HepG2 (cell line): ENCODE measurements around the gene ZNF628. TPM values are rescaled to one million over a fixed set of nuclear protein-coding genes. Genes with fewer than 3 reads are reported as not detected.

ENCODE experiments used
- ATAC-seq: fragments of 200-7000 bp; cut with Tn5 transposase; 3 replicates; pipeline ENCODE4 v1.9.1; 2020; ENCODE audit warnings: mild to moderate bottlenecking, moderate library complexity
- BruUV-seq: library from RNA; stranded (reverse); fragments of 400-500 nt; replicated peaks from 2 replicates; lab custom pipeline; 2021; lab: Mats Ljungman, UMichigan
- CTCF ChIA-PET: fragments of 300-600 bp; formaldehyde crosslinking; extraction: SDS; loops from one replicate; lab custom pipeline; 2021; ENCODE audit warnings: low total read pairs, inconsistent platforms, low intra/inter-chr PET ratio; lab: Yijun Ruan, JAX
- POLR2A ChIA-PET: fragments of 350-600 bp; sonication (Branson Sonifier 250); formaldehyde crosslinking; loops from one replicate; lab custom pipeline; 2020; ENCODE audit warnings: antibody characterized with exemption, inconsistent platforms; lab: Yijun Ruan, JAX
- DNase-seq: peaks from one replicate; pipeline ENCODE4 v3.0.0-alpha.2; 2015; ENCODE audit warnings: low spot score
- FAIRE-seq: peaks from 3 replicates; lab custom pipeline; 2011; peaks lifted over from hg19 to GRCh38; lab: Jason Lieb, UNC
- H2AFZ ChIP-seq: one replicate; pipeline ENCODE4 v1.6.1; 2011; ENCODE audit warnings: low read length, inconsistent platforms
- H3K27ac ChIP-seq: fragments of 300-600 bp; 3 replicates; pipeline ENCODE4 v1.8.0; 2011; ENCODE audit warnings: mixed run types, mild to moderate bottlenecking, mixed read lengths, low read length, inconsistent platforms; ENCODE audit not compliant: insufficient read depth; ENCODE audit errors: extremely low read length
- H3K27me3 ChIP-seq, 2 experiments: fragments of 200-600 bp in 1 of 2; 2 replicates in 1 of 2; 3 replicates in 1 of 2; pipeline versions ENCODE4 v1.6.0 to v1.8.0; 2011; ENCODE audit warnings: low read length in 2 of 2, mild to moderate bottlenecking in 2 of 2, moderate library complexity in 2 of 2, inconsistent platforms in 1 of 2; ENCODE audit not compliant: insufficient read depth in 2 of 2, control insufficient read depth in 1 of 2
- H3K36me3 ChIP-seq, 2 experiments: fragments of 200-600 bp in 1 of 2; replicated peaks in 1 of 2; 2 replicates in 1 of 2; 3 replicates in 1 of 2; pipeline versions ENCODE4 v1.5.1 to v1.8.0; 2011; ENCODE audit warnings: low read length in 2 of 2, inconsistent platforms in 1 of 2; ENCODE audit not compliant: insufficient read depth in 2 of 2, control insufficient read depth in 1 of 2
- H3K4me1 ChIP-seq: 2 replicates; pipeline ENCODE4 v1.5.1; 2012; ENCODE audit warnings: low read length, inconsistent platforms; ENCODE audit not compliant: insufficient read depth
- H3K4me2 ChIP-seq: 2 replicates; pipeline ENCODE4 v1.6.0; 2011; ENCODE audit warnings: low read depth, low read length, inconsistent platforms
- H3K4me3 ChIP-seq, 3 experiments: fragments of 200-600 bp in 1 of 3; sonication (generic), shearing (Covaris generic) in 1 of 3; replicated peaks in 1 of 3; 2 replicates each; pipeline ENCODE4 v1.5.1; 2011 to 2016; ENCODE audit warnings: low read length in 3 of 3, inconsistent platforms in 2 of 3, low read depth in 2 of 3, mild to moderate bottlenecking in 2 of 3, control low read depth in 1 of 3, mixed read lengths in 1 of 3; ENCODE audit not compliant: insufficient read depth in 1 of 3
- H3K79me2 ChIP-seq: one replicate; pipeline ENCODE4 v1.6.1; 2011; ENCODE audit warnings: low read length, inconsistent platforms; ENCODE audit not compliant: insufficient read depth
- H3K9ac ChIP-seq: 2 replicates; pipeline ENCODE4 v1.6.0; 2011; ENCODE audit warnings: mild to moderate bottlenecking, low read depth, low read length, inconsistent platforms; ENCODE audit not compliant: insufficient read depth
- H3K9me3 ChIP-seq: 2 replicates; pipeline ENCODE4 v1.5.1; 2012; ENCODE audit warnings: mild to moderate bottlenecking, low read length
- H4K20me1 ChIP-seq: 2 replicates; pipeline ENCODE4 v1.6.0; 2011; ENCODE audit warnings: inconsistent platforms, mild to moderate bottlenecking, low read length, moderate library complexity; ENCODE audit not compliant: insufficient read depth
- CREB1 ChIP-seq, 2 experiments: fragments of 450-650 bp in 1 of 2; IDR thresholded peaks; 2 replicates each; pipeline ENCODE4 v1.6.1; 2016 to 2017; ENCODE audit warnings: control low read depth in 1 of 2, mild to moderate bottlenecking in 1 of 2, missing compliant biosample characterization in 1 of 2, missing genetic modification characterization in 1 of 2
- HNF4G ChIP-seq, 2 experiments: sonication (generic) in 1 of 2; formaldehyde crosslinking in 1 of 2; IDR thresholded peaks; 2 replicates each; pipeline versions ENCODE4 v1.4.0 to v1.6.1; 2011 to 2020; ENCODE audit warnings: borderline replicate concordance in 2 of 2, low read depth in 2 of 2, mild to moderate bottlenecking in 2 of 2, low read length in 1 of 2, missing genetic modification reagents in 1 of 2, moderate library complexity in 1 of 2
- HOMEZ ChIP-seq: IDR thresholded peaks from 2 replicates; pipeline ENCODE4 v1.6.1; 2016; ENCODE audit warnings: low read depth
- SCMH1 ChIP-seq: sonication (generic); formaldehyde crosslinking; IDR thresholded peaks from 2 replicates; pipeline ENCODE4 v1.9.0; 2021; ENCODE audit warnings: missing genetic modification reagents, mild to moderate bottlenecking, borderline replicate concordance
- ZBTB21 ChIP-seq: sonication (generic); formaldehyde crosslinking; IDR thresholded peaks from 2 replicates; pipeline ENCODE4 v1.4.0; 2020; ENCODE audit warnings: missing genetic modification reagents
- ZNF10 ChIP-seq: sonication (generic); formaldehyde crosslinking; IDR thresholded peaks from 2 replicates; pipeline ENCODE4 v1.4.0; 2020; ENCODE audit warnings: mild to moderate bottlenecking, low read depth, missing genetic modification reagents, borderline replicate concordance
- ZNF282 ChIP-seq: fragments of 450-650 bp; IDR thresholded peaks from 2 replicates; pipeline ENCODE4 v1.6.1; 2018; ENCODE audit not compliant: partially characterized antibody
- ZNF512B ChIP-seq: sonication (generic); formaldehyde crosslinking; IDR thresholded peaks from 2 replicates; pipeline ENCODE4 v1.5.1; 2020; ENCODE audit warnings: missing genetic modification reagents, mild to moderate bottlenecking, borderline replicate concordance
- WGBS: methylation state at CpG from one replicate; pipeline ENCODE4 v1.1.6; 2017; ENCODE audit warnings: low lambda C conversion rate; 5-methylcytosine and 5-hydroxymethylcytosine counted together
- in situ Hi-C: cut with HindIII; loops from 2 replicates; pipeline ENCODE4 v1.10.0; 2017; ENCODE audit warnings: low pct_unique_long_range_greater_than_20kb; ENCODE audit not compliant: extremely low pct_ligation_motif_present
- intact Hi-C: fragments of 100-400 bp; cut with micrococcal nuclease; formaldehyde crosslinking; loops from one replicate; pipeline ENCODE4 v1.10.0; 2022; ENCODE audit not compliant: unreplicated experiment
- polyA plus RNA-seq, 8 experiments: library from polyadenylated mRNA; depleted of rRNA in 3 of 8; stranded (reverse) in 7 of 8; unstranded in 1 of 8; fragments of >200 nt; fragmentation: Illumina TruSeq in 4 of 8; extraction: Trizol in 4 of 8; gene quantifications; 2 replicates each; pipeline versions ENCODE4 v1.2.1 to v1.2.3, GENCODE V29; 2011 to 2016; ENCODE audit warnings: low read depth in 4 of 8, missing spikeins in 1 of 8, mixed read lengths in 1 of 8; ENCODE audit not compliant: insufficient read depth in 1 of 8
- total RNA-seq, 5 experiments: library from RNA; depleted of rRNA; stranded (reverse); fragments of >200 nt; fragmentation: Illumina TruSeq; extraction: Trizol; gene quantifications; 2 replicates each; pipeline ENCODE4 v1.2.3, GENCODE V29; 2016; ENCODE audit warnings: low read depth in 1 of 5
- TF ChIP-seq, protein P1 (sequence below): sonication (generic); formaldehyde crosslinking; IDR thresholded peaks from 2 replicates; pipeline ENCODE4 v1.4.0; 2020; ENCODE audit warnings: missing genetic modification reagents
- TF ChIP-seq, protein P2 (sequence below): sonication (generic); formaldehyde crosslinking; IDR thresholded peaks from 2 replicates; pipeline ENCODE4 v1.4.0; 2020; ENCODE audit warnings: mild to moderate bottlenecking, missing genetic modification reagents

The ZNF628 gene
- total and polyA plus RNA-seq, 2 of the 13 experiments (the other 11 are each of a cell fraction or from before 2014, with no cell fraction given) = 0.54 to 1.2 TPM

DNA sequence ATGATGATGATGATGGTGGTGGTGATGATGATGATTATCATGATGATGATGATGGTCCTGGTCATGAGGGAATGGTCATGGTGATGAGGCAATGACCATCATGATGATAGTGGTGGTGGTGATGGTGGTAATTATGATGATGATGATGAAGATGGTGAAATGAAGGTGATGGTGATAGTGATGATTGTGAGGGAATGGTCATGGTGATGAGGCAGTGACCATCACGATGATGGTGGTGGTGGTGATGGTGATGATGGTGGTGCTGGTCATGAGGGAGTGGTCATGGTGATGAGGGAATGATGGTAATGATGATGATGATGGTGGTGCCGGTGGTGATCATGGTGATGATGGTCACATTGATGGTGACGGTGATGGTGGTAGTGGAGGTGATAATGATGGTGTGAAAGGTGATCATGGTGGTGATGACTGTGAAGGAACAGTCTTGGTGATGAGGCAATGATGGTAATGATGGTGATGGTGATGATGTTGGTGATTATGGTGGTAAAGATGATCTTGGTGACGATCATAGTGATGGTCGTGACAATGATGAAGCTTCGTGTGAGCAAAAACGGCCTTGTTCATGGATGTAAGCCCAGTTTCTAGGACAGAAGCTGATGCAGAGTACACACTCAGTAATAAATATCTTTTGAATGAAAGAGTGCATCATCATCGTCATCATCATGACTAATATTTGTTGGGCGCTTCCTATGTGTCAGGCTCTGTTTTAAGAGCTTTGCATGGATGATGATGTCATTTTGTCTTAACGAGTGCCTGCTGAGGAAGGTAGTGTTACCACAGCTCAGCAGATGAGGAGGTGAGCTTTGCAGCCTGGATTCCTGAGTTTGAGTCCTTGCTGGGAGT, 43.3 kb downstream of the ZNF628 start:
- no peak for FAIRE-seq
- H3K27ac ChIP-seq = no peak overlapping the region
- TF ChIP-seq, protein P1, sequence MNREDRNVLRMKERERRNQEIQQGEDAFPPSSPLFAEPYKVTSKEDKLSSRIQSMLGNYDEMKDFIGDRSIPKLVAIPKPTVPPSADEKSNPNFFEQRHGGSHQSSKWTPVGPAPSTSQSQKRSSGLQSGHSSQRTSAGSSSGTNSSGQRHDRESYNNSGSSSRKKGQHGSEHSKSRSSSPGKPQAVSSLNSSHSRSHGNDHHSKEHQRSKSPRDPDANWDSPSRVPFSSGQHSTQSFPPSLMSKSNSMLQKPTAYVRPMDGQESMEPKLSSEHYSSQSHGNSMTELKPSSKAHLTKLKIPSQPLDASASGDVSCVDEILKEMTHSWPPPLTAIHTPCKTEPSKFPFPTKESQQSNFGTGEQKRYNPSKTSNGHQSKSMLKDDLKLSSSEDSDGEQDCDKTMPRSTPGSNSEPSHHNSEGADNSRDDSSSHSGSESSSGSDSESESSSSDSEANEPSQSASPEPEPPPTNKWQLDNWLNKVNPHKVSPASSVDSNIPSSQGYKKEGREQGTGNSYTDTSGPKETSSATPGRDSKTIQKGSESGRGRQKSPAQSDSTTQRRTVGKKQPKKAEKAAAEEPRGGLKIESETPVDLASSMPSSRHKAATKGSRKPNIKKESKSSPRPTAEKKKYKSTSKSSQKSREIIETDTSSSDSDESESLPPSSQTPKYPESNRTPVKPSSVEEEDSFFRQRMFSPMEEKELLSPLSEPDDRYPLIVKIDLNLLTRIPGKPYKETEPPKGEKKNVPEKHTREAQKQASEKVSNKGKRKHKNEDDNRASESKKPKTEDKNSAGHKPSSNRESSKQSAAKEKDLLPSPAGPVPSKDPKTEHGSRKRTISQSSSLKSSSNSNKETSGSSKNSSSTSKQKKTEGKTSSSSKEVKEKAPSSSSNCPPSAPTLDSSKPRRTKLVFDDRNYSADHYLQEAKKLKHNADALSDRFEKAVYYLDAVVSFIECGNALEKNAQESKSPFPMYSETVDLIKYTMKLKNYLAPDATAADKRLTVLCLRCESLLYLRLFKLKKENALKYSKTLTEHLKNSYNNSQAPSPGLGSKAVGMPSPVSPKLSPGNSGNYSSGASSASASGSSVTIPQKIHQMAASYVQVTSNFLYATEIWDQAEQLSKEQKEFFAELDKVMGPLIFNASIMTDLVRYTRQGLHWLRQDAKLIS (CRISPR knock-in tag) = no peak
- TF ChIP-seq ZBTB21 (CRISPR knock-in tag) = 0 out of 2 replicates have a peak, but pooled peaks have one; percentile 48
- no peak for TF ChIP-seq HNF4G (IDR thresholded peaks at IDR 0.05; ENCODE audit: borderline replicate concordance, low read depth, low read length)
- TF ChIP-seq HNF4G (CRISPR knock-in tag; IDR thresholded peaks at IDR 0.05; ENCODE audit: borderline replicate concordance, low read depth) = no peak
- no peak for TF ChIP-seq HOMEZ (CRISPR knock-in tag)
- TF ChIP-seq SCMH1 (CRISPR knock-in tag) = no peak
- no peak for TF ChIP-seq ZNF512B (CRISPR knock-in tag)
- peak; percentile 97 for TF ChIP-seq CREB1 (IDR thresholded peaks at IDR 0.05)
- no peak for TF ChIP-seq CREB1 (CRISPR knock-in tag; IDR thresholded peaks at IDR 0.05)
- TF ChIP-seq ZNF10 = no peak
- TF ChIP-seq, protein P2, sequence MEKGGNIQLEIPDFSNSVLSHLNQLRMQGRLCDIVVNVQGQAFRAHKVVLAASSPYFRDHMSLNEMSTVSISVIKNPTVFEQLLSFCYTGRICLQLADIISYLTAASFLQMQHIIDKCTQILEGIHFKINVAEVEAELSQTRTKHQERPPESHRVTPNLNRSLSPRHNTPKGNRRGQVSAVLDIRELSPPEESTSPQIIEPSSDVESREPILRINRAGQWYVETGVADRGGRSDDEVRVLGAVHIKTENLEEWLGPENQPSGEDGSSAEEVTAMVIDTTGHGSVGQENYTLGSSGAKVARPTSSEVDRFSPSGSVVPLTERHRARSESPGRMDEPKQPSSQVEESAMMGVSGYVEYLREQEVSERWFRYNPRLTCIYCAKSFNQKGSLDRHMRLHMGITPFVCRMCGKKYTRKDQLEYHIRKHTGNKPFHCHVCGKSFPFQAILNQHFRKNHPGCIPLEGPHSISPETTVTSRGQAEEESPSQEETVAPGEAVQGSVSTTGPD (CRISPR knock-in tag) = no peak
- peak; percentile 58 for TF ChIP-seq ZNF282

More for the DNA sequence above, 43.3 kb downstream of the ZNF628 start:
- Histone ChIP-seq H3K4me1 (peaks cover 4% of the 10 kb centered on the region; the same call in 1 of the 2 replicates), H3K9ac (no peak overlapping the region), H3K79me2 (no peaks in the 10 kb centered on the region), H4K20me1 (no peaks in the 10 kb centered on the region), H3K4me3 (no peak overlapping the region), H3K4me2 (no peak overlapping the region), H3K36me3 (no peaks in the 10 kb centered on the region), H3K9me3 (no peaks in the 10 kb centered on the region), H2AFZ (no peak overlapping the region), H3K27me3 (peaks cover 0 to 5% of the 10 kb centered on the region in 2 experiments; a peak in 4 of 5 replicates)
- DNase-seq (peak; percentile 11), ATAC-seq (no peak)
- ChIA-PET POLR2A (interaction anchor here (0.9 kb wide), 1 partner anchor 79 kb away, joined by 3 read pairs; no protein-coding TSS in a partner anchor), CTCF (no interaction called here)
- no TSS peak for BruUV-seq
- intact Hi-C loops = loop anchor here (1.0 to 10.0 kb wide), 2 partner anchors 65 to 116 kb away; partner anchors contain the start of gene ZNF579
- WGBS = 32% methylated on average over 10 of the region's 10 CpGs
- in situ Hi-C loops = loop anchor here (5.0 kb wide), 1 partner anchor 88 kb away; the partner anchor contains the start of gene ZNF865
